ENCODE results near the gene GFER.

GRCh38 chr16:2009791-2010510 is 26.0 kb downstream of the GFER start, which contains the start of gene ZNF598:
- TF ChIP-seq CTCF (IDR thresholded peaks at IDR 0.05) (peak in 1 of 6 experiments; percentile 6), POLR2A (IDR thresholded peaks at IDR 0.05) (peak in 3 of 4 donors; percentile 81 to 97 (median 91))
